Body of pancreas (tissue), 4 donors: ENCODE measurements around the gene RCOR2.

Experiments
- CTCF ChIP-seq, 7 experiments: fragments of 450-650 bp in 4 of 7; fragments of 200-600 bp in 3 of 7; sonication (generic) in 3 of 7; IDR thresholded peaks; one replicate each; pipeline ENCODE4 v1.5.1; 2016 to 2019; ENCODE audit warnings: antibody characterized with exemption in 7 of 7
- POLR2A ChIP-seq, 3 donors: fragments of 450-650 bp; IDR thresholded peaks; one replicate each; pipeline ENCODE4 v1.6.1; 2016; ENCODE audit warnings: antibody characterized with exemption in 3 of 3, mild to moderate bottlenecking in 2 of 3

- no peak for TF ChIP-seq CTCF (IDR thresholded peaks at IDR 0.05)
- TF ChIP-seq POLR2A (IDR thresholded peaks at IDR 0.05) = no peak
Measured at GRCh38 chr11:63944987-63945386, 28.0 kb upstream of the RCOR2 start.
